ENCODE data around the gene KLK3. TPM values are rescaled to one million over a fixed set of nuclear protein-coding genes. Genes with fewer than 3 reads are reported as not detected.

Gene KLK3
- total RNA-seq, 1 donor from 2014 or later: not detected

DNA sequence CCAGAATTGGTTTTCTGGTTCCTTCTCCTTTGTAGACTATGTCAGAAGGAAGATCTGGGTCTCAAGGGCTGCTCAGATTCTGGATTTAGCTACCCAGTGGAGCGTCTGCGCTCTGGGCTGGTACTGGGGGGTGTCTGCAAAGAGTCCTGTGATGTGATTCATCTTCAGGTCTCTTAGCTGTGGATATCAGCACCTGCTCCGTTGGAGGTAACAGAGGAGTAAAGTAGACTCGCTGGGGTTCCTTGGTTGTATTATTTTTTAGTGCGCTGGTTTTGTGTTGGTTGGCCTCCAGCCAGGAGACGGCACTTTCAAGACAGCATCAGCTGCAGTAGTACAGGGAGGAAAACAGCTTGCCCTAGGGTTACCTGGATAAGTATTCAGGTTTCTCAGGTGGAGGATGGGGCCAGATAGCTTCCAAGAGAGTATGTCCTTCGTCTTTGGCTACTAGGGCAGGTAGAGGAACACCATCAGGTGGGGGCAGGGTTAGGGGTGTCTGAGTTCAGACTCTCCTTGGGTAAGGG, 11.0 kb upstream of the KLK3 start:
- Histone ChIP-seq H3K4me3 (ENCODE audit: low read depth, low read length) (no peak overlapping the region), H3K36me3 (ENCODE audit: control insufficient read depth, insufficient read depth, low read length) (no peaks in the 10 kb centered on the region), H3K27me3 (ENCODE audit: control insufficient read depth, insufficient read depth, low read length) (no peaks in the 10 kb centered on the region)
- TF ChIP-seq, protein P1, sequence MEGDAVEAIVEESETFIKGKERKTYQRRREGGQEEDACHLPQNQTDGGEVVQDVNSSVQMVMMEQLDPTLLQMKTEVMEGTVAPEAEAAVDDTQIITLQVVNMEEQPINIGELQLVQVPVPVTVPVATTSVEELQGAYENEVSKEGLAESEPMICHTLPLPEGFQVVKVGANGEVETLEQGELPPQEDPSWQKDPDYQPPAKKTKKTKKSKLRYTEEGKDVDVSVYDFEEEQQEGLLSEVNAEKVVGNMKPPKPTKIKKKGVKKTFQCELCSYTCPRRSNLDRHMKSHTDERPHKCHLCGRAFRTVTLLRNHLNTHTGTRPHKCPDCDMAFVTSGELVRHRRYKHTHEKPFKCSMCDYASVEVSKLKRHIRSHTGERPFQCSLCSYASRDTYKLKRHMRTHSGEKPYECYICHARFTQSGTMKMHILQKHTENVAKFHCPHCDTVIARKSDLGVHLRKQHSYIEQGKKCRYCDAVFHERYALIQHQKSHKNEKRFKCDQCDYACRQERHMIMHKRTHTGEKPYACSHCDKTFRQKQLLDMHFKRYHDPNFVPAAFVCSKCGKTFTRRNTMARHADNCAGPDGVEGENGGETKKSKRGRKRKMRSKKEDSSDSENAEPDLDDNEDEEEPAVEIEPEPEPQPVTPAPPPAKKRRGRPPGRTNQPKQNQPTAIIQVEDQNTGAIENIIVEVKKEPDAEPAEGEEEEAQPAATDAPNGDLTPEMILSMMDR (IDR thresholded peaks at IDR 0.05; ENCODE audit: insufficient read depth, low read length, poor library complexity, severe bottlenecking): no peak
- DNase-seq (ENCODE audit: low read depth): no peak

DNA sequence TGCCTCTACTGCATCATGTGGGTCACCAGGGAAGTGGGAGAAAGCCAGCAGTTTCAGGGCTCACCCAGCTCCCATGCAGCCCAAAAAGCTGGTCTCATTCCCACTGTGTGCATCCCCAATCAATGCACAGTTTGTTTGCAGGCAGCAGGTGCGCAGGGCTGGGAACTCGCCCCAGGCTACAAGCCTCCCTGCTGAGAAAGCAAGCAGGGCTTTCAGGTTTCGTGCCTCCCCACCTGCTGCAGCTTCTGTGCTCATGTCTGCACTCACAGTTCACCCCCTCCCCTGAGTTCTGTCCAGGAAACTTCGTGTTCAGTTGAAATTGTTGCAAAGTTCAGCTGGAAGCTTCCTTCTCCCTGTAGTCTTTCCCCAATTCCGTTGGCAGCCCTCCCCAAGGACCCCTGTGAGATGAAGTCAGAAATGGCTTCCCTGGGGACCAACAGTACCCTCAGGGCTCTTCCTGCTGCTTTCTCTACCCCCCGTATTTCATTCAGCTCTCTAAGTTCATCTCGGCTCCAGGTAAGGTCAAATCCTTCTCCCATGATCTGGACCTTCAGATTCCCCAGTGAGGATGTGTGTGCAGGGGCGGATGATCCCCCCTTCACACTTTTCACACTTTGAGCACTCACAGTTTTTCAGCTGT, 10.3 kb upstream of the KLK3 start:
- no peak for DNase-seq (ENCODE audit: low read depth)
- no peak overlapping the region for H3K4me3 ChIP-seq (ENCODE audit: low read depth, low read length)
- TF ChIP-seq, protein P1 (IDR thresholded peaks at IDR 0.05; ENCODE audit: insufficient read depth, low read length, poor library complexity, severe bottlenecking): no peak
- H3K27me3 ChIP-seq (ENCODE audit: control insufficient read depth, insufficient read depth, low read length): no peaks in the 10 kb centered on the region
- no peaks in the 10 kb centered on the region for H3K36me3 ChIP-seq (ENCODE audit: control insufficient read depth, insufficient read depth, low read length)

- TF ChIP-seq, protein P1 (IDR thresholded peaks at IDR 0.05; ENCODE audit: insufficient read depth, low read length, poor library complexity, severe bottlenecking): no peak
- no peak for DNase-seq (ENCODE audit: low read depth)
- no peaks in the 10 kb centered on the region for H3K27me3 ChIP-seq (ENCODE audit: control insufficient read depth, insufficient read depth, low read length)
- H3K4me3 ChIP-seq (ENCODE audit: low read depth, low read length): no peak overlapping the region
- H3K36me3 ChIP-seq (ENCODE audit: control insufficient read depth, insufficient read depth, low read length): no peaks in the 10 kb centered on the region
Measured at GRCh38 chr19:50850738-50851137, 4.0 kb upstream of the KLK3 start.

GRCh38 chr19:50851620-50852019, 3.1 kb upstream of the KLK3 start:
- DNase-seq (ENCODE audit: low read depth): no peak
- no peaks in the 10 kb centered on the region for H3K27me3 ChIP-seq (ENCODE audit: control insufficient read depth, insufficient read depth, low read length)
- TF ChIP-seq, protein P1 (IDR thresholded peaks at IDR 0.05; ENCODE audit: insufficient read depth, low read length, poor library complexity, severe bottlenecking): no peak
- no peak overlapping the region for H3K4me3 ChIP-seq (ENCODE audit: low read depth, low read length)
- no peaks in the 10 kb centered on the region for H3K36me3 ChIP-seq (ENCODE audit: control insufficient read depth, insufficient read depth, low read length)

DNA sequence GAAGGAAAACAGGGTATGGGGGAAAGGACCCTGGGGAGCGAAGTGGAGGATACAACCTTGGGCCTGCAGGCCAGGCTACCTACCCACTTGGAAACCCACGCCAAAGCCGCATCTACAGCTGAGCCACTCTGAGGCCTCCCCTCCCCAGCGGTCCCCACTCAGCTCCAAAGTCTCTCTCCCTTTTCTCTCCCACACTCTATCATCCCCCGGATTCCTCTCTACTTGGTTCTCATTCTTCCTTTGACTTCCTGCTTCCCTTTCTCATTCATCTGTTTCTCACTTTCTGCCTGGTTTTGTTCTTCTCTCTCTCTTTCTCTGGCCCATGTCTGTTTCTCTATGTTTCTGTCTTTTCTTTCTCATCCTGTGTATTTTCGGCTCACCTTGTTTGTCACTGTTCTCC, 2.7 kb downstream of the KLK3 start:
- DNase-seq (ENCODE audit: low read depth): no peak
- no peaks in the 10 kb centered on the region for H3K36me3 ChIP-seq (ENCODE audit: control insufficient read depth, insufficient read depth, low read length)
- H3K4me3 ChIP-seq (ENCODE audit: low read depth, low read length): no peak overlapping the region
- TF ChIP-seq, protein P1 (IDR thresholded peaks at IDR 0.05; ENCODE audit: insufficient read depth, low read length, poor library complexity, severe bottlenecking): no peak
- no peaks in the 10 kb centered on the region for H3K27me3 ChIP-seq (ENCODE audit: control insufficient read depth, insufficient read depth, low read length)

DNA sequence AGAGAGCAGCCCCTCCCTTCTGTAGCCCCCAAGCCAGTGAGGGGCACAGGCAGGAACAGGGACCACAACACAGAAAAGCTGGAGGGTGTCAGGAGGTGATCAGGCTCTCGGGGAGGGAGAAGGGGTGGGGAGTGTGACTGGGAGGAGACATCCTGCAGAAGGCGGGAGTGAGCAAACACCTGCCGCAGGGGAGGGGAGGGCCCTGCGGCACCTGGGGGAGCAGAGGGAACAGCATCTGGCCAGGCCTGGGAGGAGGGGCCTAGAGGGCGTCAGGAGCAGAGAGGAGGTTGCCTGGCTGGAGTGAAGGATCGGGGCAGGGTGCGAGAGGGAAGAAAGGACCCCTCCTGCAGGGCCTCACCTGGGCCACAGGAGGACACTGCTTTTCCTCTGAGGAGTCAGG, 4.2 kb downstream of the KLK3 start:
- TF ChIP-seq, protein P1 (IDR thresholded peaks at IDR 0.05; ENCODE audit: insufficient read depth, low read length, poor library complexity, severe bottlenecking): no peak
- H3K27me3 ChIP-seq (ENCODE audit: control insufficient read depth, insufficient read depth, low read length): no peaks in the 10 kb centered on the region

More for the DNA sequence above, 4.2 kb downstream of the KLK3 start:
- Histone ChIP-seq H3K4me3 (ENCODE audit: low read depth, low read length) (no peak overlapping the region), H3K36me3 (ENCODE audit: control insufficient read depth, insufficient read depth, low read length) (no peaks in the 10 kb centered on the region)
- no peak for DNase-seq (ENCODE audit: low read depth)

Data from kidney epithelial cell (primary cell).